Lower leg skin (tissue), 4 donors: ENCODE data around the gene AGAP3. TPM values are rescaled to one million over a fixed set of nuclear protein-coding genes. Genes with fewer than 3 reads are reported as not detected.

Experiments used
- DNase-seq, 2 donors: peaks; one replicate each; pipeline ENCODE4 v3.0.0-alpha.2; 2019; ENCODE audit warnings: low spot score in 2 of 2
- H3K4me3 ChIP-seq: fragments of 200-600 bp; sonication (generic); 2 replicates; pipeline ENCODE4 v1.5.1; 2017; ENCODE audit warnings: mild to moderate bottlenecking, low read depth; ENCODE audit not compliant: poor library complexity, severe bottlenecking
- CTCF ChIP-seq, 3 donors: fragments of 450-650 bp; IDR thresholded peaks; one replicate each; pipeline ENCODE4 v1.5.1; 2016; ENCODE audit warnings: antibody characterized with exemption in 3 of 3, mild to moderate bottlenecking in 3 of 3, moderate library complexity in 2 of 3
- POLR2A ChIP-seq, 2 donors: fragments of 450-650 bp; IDR thresholded peaks; one replicate each; pipeline ENCODE4 v1.6.1; 2016 to 2017; ENCODE audit warnings: antibody characterized with exemption in 2 of 2, mild to moderate bottlenecking in 1 of 2, moderate library complexity in 1 of 2
- WGBS, 2 donors: methylation state at CpG; one replicate each; pipeline ENCODE4 v1.1.5; 2018; 5-methylcytosine and 5-hydroxymethylcytosine counted together
- intact Hi-C: fragments of 100-400 bp; cut with DNase I; formaldehyde crosslinking; loops from one replicate; pipeline ENCODE4 v1.15.0; 2023; ENCODE audit warnings: low total_unique reads
- total RNA-seq, 4 donors: library from RNA; depleted of rRNA; stranded (reverse); fragments of >200 nt; gene quantifications; one replicate each; pipeline ENCODE4 v1.1.0, GENCODE V29; 2016

The AGAP3 gene
- total RNA-seq, 4 donors from 2014 or later: 81.2 to 132 (median 102) TPM

DNA sequence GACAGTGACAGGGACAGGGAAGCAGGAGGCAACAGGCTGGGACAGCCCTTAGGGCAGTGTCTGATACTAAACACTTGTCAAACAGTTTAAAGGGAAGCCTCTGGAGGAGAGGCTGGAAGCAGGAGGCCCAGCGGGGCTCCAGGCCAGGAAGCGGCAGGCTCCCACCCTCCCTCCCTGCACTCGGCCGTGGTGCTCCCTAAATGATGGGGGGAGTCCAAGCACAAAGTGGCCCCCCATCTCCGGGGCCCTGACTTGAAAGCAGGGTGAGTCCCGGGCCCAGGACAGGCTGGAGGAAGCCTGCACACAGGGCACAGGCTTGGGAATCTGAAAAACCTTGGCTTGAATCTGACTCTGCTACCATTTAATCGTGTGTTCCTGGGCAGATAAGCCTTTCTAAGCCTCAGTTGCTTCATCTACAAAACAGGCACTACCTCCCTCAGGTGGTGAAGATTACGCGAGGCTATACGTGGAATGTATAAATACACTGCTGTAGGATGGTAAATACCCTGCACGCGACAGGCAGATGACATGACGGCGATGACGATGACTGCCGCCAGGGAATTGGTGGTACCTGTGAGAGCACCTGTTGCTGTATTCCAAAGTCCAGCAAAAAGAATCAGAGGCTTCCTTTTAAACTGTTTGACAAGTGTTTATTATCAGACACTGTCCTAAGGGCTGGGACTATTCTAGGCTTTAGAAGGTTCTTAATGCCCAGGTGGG, 47.2 kb downstream of the AGAP3 start:
- no peak for DNase-seq
- WGBS, 2 donors: 92 to 94% methylated on average over 14 to 16 of the region's 16 CpGs
- intact Hi-C loops: loop anchor here (5.0 kb wide), 1 partner anchor 169 kb away; no protein-coding TSS in a partner anchor
- H3K4me3 ChIP-seq: no peak overlapping the region
- no peak for TF ChIP-seq POLR2A (IDR thresholded peaks at IDR 0.05)
- no peak for TF ChIP-seq CTCF (IDR thresholded peaks at IDR 0.05)

GRCh38 chr7:151133986-151134742, 47.9 kb downstream of the AGAP3 start:
- no peak overlapping the region for H3K4me3 ChIP-seq
- TF ChIP-seq CTCF (IDR thresholded peaks at IDR 0.05) (no peak), POLR2A (IDR thresholded peaks at IDR 0.05) (no peak)
- WGBS, 2 donors: 81 to 91% methylated on average over 23 to 24 of the region's 24 CpGs
- DNase-seq: no peak
- intact Hi-C loops: loop anchor here (5.0 kb wide), 1 partner anchor 168 kb away; no protein-coding TSS in a partner anchor

GRCh38 chr7:151134743-151135524, 48.7 kb downstream of the AGAP3 start:
- WGBS, 2 donors: 91 to 93% methylated on average over 14 of the region's 14 CpGs
- intact Hi-C loops: loop anchor here (5.0 kb wide), 1 partner anchor 167 kb away; no protein-coding TSS in a partner anchor
- TF ChIP-seq POLR2A (IDR thresholded peaks at IDR 0.05) (no peak), CTCF (IDR thresholded peaks at IDR 0.05) (no peak)
- H3K4me3 ChIP-seq: no peak overlapping the region
- DNase-seq: no peak

- DNase-seq: peak in 1 of 2 donors; percentile 57
- TF ChIP-seq CTCF (IDR thresholded peaks at IDR 0.05) (no peak), POLR2A (IDR thresholded peaks at IDR 0.05) (no peak)
- 83 to 85% methylated on average over 5 of the region's 5 CpGs for WGBS, 2 donors
- no peak overlapping the region for H3K4me3 ChIP-seq
- intact Hi-C loops: no loop called here
Observed at GRCh38 chr7:151135525-151135845, 49.2 kb downstream of the AGAP3 start.

DNA sequence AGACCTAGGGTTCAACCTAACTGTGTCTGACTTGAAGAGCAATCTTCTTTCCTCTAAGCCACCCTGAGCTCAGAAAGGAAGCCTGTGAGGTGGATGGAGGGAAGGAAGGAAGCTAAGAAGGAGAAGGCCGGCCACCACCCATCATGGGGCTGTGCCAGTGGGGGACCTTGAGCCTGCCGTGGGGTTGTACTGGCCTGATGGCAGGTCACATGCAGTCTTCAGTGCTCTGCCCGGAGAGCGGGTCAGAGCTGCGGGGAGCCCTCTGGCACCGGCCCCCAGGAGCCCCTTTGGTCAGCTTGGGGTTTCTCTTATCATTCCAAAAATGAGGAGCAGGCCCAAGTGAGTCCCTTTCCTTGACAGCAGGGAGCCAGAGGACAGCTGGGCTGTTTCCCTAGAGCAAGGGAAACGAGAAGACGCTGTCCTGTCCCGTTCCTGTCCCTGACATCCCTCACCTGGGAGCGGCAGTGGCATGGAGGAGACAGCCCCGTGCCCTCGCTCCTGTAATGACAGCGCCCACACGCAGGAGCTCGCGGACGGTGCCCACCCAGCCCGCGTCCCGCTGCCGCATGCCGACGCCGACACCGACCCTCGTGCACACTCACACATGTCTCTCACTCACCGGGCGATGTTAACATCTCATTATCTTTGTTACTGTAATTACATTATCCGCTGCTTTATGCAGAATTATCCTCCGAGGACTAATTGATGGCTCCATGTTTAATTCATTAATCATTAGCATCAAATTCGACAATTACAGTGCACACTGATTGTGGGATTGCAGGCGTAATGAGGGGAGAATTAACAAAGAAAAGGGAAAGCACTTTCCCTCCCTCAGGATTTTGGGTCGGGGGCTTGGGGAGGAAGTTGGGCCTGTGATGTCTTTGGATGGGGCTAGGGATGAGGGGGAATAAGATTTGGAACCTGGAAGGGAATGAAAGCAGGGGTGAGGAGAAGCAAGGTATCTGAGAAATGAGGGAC, 49.9 kb downstream of the AGAP3 start:
- DNase-seq: peak in 1 of 2 donors; percentile 82
- WGBS, 2 donors: 90 to 92% methylated on average over 33 of the region's 33 CpGs
- H3K4me3 ChIP-seq: no peak overlapping the region
- intact Hi-C loops: no loop called here
- TF ChIP-seq POLR2A (IDR thresholded peaks at IDR 0.05) (no peak), CTCF (IDR thresholded peaks at IDR 0.05) (no peak)
